Gastroesophageal sphincter (tissue), 4 donors: ENCODE data around the gene NRROS. TPM values are rescaled to one million over a fixed set of nuclear protein-coding genes. Genes with fewer than 3 reads are reported as not detected.
A peak's percentile ranks its signal among the peaks of the same experiment; 100 is the strongest.
"Not testable (repeated sequence)": the region's sequence is repeated elsewhere in the genome, so short reads cannot be mapped to it uniquely, and the experiment has no call there.

Experiments
- ATAC-seq: fragments of 150-250 bp; one replicate; pipeline ENCODE4 v1.9.1; 2016; ENCODE audit warnings: mild to moderate bottlenecking, moderate library complexity
- H3K27ac ChIP-seq, 4 donors: fragments of 200-600 bp; sonication (generic) in 3 of 4; 1 replicate in 3 of 4; 2 replicates in 1 of 4; pipeline ENCODE4 v1.5.1; 2016 to 2019
- H3K27me3 ChIP-seq: fragments of 200-600 bp; sonication (generic); one replicate; pipeline ENCODE4 v1.5.1; 2019
- H3K36me3 ChIP-seq, 2 donors: fragments of 200-600 bp; sonication (generic); one replicate each; pipeline ENCODE4 v1.5.1; 2019; ENCODE audit warnings: control low read depth in 1 of 2
- H3K4me1 ChIP-seq, 3 donors: fragments of 200-600 bp; sonication (generic); 1 replicate in 2 of 3; 2 replicates in 1 of 3; pipeline ENCODE4 v1.5.1; 2016 to 2019; ENCODE audit warnings: control low read depth in 2 of 3
- H3K4me3 ChIP-seq, 2 donors: fragments of 200-600 bp; sonication (generic); one replicate each; pipeline ENCODE4 v1.5.1; 2019; ENCODE audit warnings: mild to moderate bottlenecking in 1 of 2, moderate library complexity in 1 of 2
- H3K9me3 ChIP-seq, 3 donors: fragments of 200-600 bp; sonication (generic); one replicate each; pipeline ENCODE4 v1.5.1; 2017 to 2019; ENCODE audit warnings: control low read depth in 2 of 3
- EP300 ChIP-seq: sonication (generic); formaldehyde crosslinking; IDR thresholded peaks from one replicate; pipeline ENCODE4 v1.6.1; 2017; ENCODE audit warnings: antibody characterized with exemption, mild to moderate bottlenecking
- POLR2A ChIP-seq, 2 donors: fragments of 450-650 bp; IDR thresholded peaks; one replicate each; pipeline ENCODE4 v1.6.1; 2017; ENCODE audit warnings: antibody characterized with exemption in 2 of 2, mild to moderate bottlenecking in 2 of 2, moderate library complexity in 1 of 2
- POLR2AphosphoS5 ChIP-seq: sonication (generic); formaldehyde crosslinking; IDR thresholded peaks from one replicate; pipeline ENCODE4 v1.6.1; 2017; ENCODE audit warnings: antibody characterized with exemption
- WGBS, 2 donors: methylation state at CpG; one replicate each; pipeline ENCODE4 v1.1.5; 2018; ENCODE audit warnings: low coverage in 1 of 2; 5-methylcytosine and 5-hydroxymethylcytosine counted together
- total RNA-seq, 4 donors: library from RNA; depleted of rRNA; stranded (reverse); fragments of >200 nt; gene quantifications; one replicate each; pipeline ENCODE4 v1.1.0, GENCODE V29; 2016
- TF ChIP-seq, protein P1 (sequence below), 4 experiments: fragments of 200-600 bp in 2 of 4; fragments of 450-650 bp in 2 of 4; sonication (generic) in 1 of 4; IDR thresholded peaks; one replicate each; pipeline ENCODE4 v1.5.1; 2017 to 2019; ENCODE audit warnings: antibody characterized with exemption in 4 of 4, mild to moderate bottlenecking in 2 of 4, moderate library complexity in 2 of 4

NRROS gene
- total RNA-seq, 4 donors from 2014 or later = 6.6 to 14.2 (median 8.4) TPM

DNA sequence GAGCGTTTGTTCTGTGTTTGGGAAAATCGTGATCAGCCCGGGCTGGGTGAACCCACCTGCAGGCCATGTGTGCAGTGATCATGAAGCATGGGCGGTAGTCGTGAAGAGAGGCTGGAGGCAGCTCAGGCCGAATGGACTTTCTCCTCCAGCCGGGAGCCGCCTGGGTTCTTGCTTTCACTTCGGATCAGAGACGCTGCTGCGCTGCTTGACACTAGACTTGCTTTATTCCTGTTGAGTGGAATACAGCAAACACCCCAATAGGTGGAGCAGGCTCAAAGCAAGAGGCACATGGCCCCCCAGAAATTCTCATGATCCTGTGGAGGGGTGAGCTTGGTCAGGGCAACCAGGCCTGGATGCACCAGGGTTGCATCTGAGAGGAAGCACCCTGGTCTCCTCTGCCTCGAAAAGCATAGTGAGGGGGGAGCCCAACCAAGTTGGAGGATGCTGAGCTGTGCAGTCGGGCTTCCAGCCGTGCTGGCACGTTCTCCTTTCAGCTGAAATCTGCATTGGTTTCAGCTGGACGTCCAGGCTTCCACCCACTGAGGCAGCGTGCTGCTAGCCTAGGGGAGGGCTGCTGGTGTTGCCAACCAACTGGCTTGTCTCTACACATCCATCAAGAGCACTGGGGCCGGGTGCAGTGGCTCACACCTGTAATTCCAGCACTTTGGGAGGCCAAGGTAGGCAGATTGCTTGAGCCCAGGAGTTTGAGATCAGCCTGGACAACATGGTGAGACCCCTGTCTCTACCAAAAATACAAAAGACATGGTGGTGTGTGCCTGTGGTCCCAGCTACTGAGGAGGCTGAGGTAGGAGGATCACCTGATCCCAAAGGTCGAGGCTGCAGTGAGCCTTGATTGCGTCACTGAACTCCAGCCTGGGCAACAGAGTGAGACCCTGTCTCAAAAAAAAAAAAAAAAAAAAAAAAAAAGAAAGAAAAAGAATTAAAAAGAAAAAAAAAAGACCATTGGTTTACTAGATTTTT lies 2.8 kb upstream of the NRROS start:
- ATAC-seq = no peak
- peak overlapping the region in 1 of 4 donors; percentile 92 for H3K27ac ChIP-seq
- no peaks in the 10 kb centered on the region for H3K36me3 ChIP-seq
- 69 to 94% methylated on average over 3 to 4 of the region's 20 CpGs for WGBS, 2 donors
- no peaks in the 10 kb centered on the region for H3K9me3 ChIP-seq
- H3K4me1 ChIP-seq = peaks cover 0 to 57% (median 2%) of the 10 kb centered on the region in 3 donors
- no peak overlapping the region for H3K4me3 ChIP-seq
- TF ChIP-seq POLR2AphosphoS5 (no peak), POLR2A (IDR thresholded peaks at IDR 0.05) (peak in 1 of 2 donors; percentile 9)
- no peaks in the 10 kb centered on the region for H3K27me3 ChIP-seq

DNA sequence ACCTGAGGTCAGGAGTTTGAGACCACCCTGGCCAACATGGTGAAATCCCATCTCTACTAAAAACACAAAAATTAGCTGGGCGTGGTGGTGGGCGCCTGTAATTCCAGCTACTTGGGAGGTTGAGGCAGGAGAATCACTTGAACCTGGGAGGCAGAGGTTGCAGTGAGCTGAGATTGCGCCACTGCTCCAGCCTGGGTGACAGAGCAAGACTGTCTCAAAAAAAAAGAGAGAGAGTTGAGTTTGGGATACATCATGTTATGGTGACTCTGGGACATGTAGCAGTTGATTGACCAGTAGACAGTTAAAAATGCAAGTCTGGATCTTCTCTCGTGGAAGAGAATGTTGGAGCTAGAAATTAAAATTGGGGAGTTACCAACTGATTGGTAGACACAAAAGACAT lies 1.6 kb upstream of the NRROS start:
- not testable (repeated sequence) for H3K4me3 ChIP-seq, H3K9me3 ChIP-seq, H3K27me3 ChIP-seq, ATAC-seq, H3K36me3 ChIP-seq, H3K27ac ChIP-seq
- 79 to 89% methylated on average over 3 to 4 of the region's 4 CpGs for WGBS, 2 donors
- peaks cover 0 to 51% (median 0%) of the 10 kb centered on the region in 3 donors for H3K4me1 ChIP-seq

DNA sequence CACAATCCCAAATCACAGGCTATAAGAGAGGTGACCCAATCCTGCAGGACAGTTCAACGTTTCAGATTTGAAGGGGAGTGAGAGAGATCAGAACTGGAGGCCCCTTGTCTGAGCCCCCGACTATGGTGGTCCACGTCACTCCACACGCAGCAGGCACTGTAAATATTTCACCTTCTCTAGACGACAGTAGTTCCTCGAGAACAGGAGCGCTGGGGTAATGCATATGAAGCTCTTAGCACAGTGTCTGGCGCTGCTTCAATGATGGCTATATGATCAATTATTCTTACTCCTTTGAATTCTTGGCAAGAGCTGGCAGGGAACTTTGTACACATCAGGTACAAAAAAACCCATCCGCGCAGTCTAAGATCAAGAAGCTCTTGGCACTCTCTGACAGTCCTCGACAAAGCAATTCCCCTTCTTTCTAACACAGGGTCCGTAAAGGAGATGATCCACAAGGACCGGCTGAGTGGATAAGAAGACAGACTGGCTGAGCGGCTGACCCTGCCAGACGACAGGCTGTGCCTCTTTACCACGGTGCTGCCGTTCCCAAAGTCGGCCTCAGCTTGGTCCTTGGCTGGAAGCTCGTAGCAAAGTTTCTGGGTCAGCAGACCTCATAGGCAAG lies 522 bp upstream of the NRROS start:
- H3K9me3 ChIP-seq = no peaks in the 10 kb centered on the region
- 38 to 48% methylated on average over 3 to 8 of the region's 19 CpGs for WGBS, 2 donors
- ATAC-seq = peak; percentile 5
- H3K36me3 ChIP-seq = peaks cover 0 to 5% of the 10 kb centered on the region in 2 donors
- H3K27me3 ChIP-seq = no peaks in the 10 kb centered on the region
- TF ChIP-seq POLR2A (IDR thresholded peaks at IDR 0.05) (no peak), EP300 (no peak), POLR2AphosphoS5 (no peak)
- TF ChIP-seq, protein P1, sequence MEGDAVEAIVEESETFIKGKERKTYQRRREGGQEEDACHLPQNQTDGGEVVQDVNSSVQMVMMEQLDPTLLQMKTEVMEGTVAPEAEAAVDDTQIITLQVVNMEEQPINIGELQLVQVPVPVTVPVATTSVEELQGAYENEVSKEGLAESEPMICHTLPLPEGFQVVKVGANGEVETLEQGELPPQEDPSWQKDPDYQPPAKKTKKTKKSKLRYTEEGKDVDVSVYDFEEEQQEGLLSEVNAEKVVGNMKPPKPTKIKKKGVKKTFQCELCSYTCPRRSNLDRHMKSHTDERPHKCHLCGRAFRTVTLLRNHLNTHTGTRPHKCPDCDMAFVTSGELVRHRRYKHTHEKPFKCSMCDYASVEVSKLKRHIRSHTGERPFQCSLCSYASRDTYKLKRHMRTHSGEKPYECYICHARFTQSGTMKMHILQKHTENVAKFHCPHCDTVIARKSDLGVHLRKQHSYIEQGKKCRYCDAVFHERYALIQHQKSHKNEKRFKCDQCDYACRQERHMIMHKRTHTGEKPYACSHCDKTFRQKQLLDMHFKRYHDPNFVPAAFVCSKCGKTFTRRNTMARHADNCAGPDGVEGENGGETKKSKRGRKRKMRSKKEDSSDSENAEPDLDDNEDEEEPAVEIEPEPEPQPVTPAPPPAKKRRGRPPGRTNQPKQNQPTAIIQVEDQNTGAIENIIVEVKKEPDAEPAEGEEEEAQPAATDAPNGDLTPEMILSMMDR (IDR thresholded peaks at IDR 0.05) = no peak
- peaks cover 0 to 41% (median 0%) of the 10 kb centered on the region in 3 donors for H3K4me1 ChIP-seq
- peak overlapping the region; percentile 1 to 87 (median 84) for H3K27ac ChIP-seq
- H3K4me3 ChIP-seq = peak overlapping the region; percentile 38 to 69

DNA sequence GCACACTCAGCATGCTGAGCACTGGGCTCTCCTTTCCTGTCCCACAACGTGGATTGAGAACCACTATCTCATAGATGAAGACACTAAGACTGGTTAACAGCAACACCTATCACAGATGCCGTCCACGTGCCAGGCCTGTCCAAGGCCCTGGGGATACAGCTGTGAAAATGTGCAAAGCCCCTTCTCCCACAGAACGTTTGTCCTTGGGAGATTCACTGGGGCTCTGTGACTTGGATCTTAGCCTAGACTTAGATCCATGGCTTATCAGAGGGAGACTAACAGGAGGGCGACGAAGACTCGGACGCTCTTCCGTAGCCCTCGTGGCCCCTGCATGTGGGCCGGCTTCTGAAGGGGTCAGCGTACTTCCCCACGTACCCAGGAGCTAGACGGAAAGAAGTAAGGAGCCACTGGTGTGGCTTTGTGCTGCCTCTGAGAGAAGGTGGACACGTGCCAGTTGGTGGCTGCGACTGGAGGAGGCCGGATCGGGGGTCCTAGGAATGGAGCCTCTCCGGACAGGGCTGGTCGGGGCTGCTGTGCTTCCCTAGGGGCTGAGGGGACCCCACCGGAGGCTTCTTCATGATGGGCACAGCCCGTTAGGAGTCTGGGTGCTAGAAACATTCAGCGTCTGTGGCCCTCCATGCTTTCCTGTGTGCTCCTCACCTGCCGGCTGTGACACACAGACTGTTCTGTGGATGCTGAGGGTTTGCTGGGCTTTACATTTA lies 964 bp downstream of the NRROS start:
- Histone ChIP-seq H3K36me3 (peaks cover 0 to 6% of the 10 kb centered on the region in 2 donors), H3K4me1 (peaks cover 0 to 37% (median 0%) of the 10 kb centered on the region in 3 donors), H3K4me3 (peak overlapping the region; percentile 38 to 69), H3K27me3 (no peaks in the 10 kb centered on the region), H3K9me3 (no peaks in the 10 kb centered on the region), H3K27ac (peak overlapping the region in 3 of 4 donors; percentile 83 to 87 (median 84))
- TF ChIP-seq EP300 = no peak
- TF ChIP-seq POLR2AphosphoS5 = no peak
- TF ChIP-seq, protein P1 (IDR thresholded peaks at IDR 0.05) = no peak
- TF ChIP-seq POLR2A (IDR thresholded peaks at IDR 0.05) = no peak
- ATAC-seq = no peak
- WGBS, 2 donors = 30 to 47% methylated on average over 2 to 3 of the region's 24 CpGs

DNA sequence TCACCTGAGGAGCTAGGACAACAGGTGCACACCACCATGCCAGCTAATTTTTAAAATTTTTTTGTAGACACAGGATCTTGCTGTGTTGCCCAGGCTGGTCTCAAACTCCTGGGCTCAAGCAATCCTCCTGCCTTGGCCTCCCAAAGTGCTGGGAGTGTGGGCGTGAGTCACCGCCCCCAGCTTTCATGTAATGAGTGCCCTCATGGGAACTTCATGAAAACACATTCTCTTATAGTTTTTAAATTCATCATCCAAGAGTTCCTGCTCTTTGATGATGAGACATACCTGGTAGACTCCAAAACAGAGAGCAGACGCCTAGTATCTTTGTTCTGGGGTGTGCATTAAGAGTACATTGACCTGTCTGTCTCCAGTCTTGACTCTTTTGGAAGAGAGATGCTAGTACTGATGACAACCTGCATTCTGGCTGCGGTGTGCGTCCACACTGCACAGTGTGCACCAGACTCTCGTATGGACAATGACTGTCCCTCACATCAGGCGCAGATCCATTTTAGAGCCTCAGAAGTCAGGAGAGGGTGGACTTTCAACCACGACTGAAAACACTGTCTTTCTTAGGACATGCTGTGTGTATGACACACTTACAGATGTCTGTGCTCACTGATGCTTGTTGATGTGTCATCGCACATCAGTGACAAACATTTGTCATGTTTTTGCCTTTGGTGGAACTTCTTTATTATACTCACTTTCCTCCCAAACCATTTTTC lies 2.0 kb downstream of the NRROS start:
- H3K27ac ChIP-seq = peak overlapping the region in 1 of 4 donors; percentile 83
- 62 to 89% methylated on average over 2 to 7 of the region's 9 CpGs for WGBS, 2 donors

More for the DNA sequence above, 2.0 kb downstream of the NRROS start:
- Histone ChIP-seq H3K4me3 (peak overlapping the region in 1 of 2 donors; percentile 69), H3K9me3 (no peaks in the 10 kb centered on the region), H3K4me1 (peaks cover 0 to 37% (median 0%) of the 10 kb centered on the region in 3 donors), H3K27me3 (no peaks in the 10 kb centered on the region), H3K36me3 (peaks cover 0 to 6% of the 10 kb centered on the region in 2 donors)
- no peak for ATAC-seq
- TF ChIP-seq POLR2AphosphoS5 = no peak
- TF ChIP-seq, protein P1 (IDR thresholded peaks at IDR 0.05) = no peak
- TF ChIP-seq EP300 = no peak
- no peak for TF ChIP-seq POLR2A (IDR thresholded peaks at IDR 0.05)
